RWPE2 (cell line): ENCODE measurements around the gene THSD4.

ENCODE experiments used
- ATAC-seq: fragments of 200-7000 bp; cut with Tn5 transposase; 3 replicates; pipeline ENCODE4 v1.9.1; 2021; ENCODE audit warnings: low read depth
- DNase-seq: peaks from one replicate; pipeline ENCODE4 v3.0.0-alpha.2; 2020; ENCODE audit warnings: low spot score
- H3K27ac ChIP-seq: fragments of 450-650 bp; 2 replicates; pipeline ENCODE4 v1.5.1; 2017; ENCODE audit warnings: mild to moderate bottlenecking; ENCODE audit not compliant: poor library complexity, severe bottlenecking
- H3K27me3 ChIP-seq: fragments of 250-450 bp; sonication (Bioruptor Pico); 2 replicates; pipeline ENCODE4 v1.5.1; 2021; ENCODE audit warnings: mild to moderate bottlenecking, moderate library complexity; ENCODE audit not compliant: insufficient read depth, poor library complexity, severe bottlenecking
- H3K36me3 ChIP-seq: fragments of 250-450 bp; sonication (Bioruptor Pico); 2 replicates; pipeline ENCODE4 v1.5.1; 2020; ENCODE audit warnings: low read depth, mild to moderate bottlenecking, moderate library complexity
- H3K4me1 ChIP-seq: fragments of 250-450 bp; sonication (Bioruptor Pico); 2 replicates; pipeline ENCODE4 v1.5.1; 2021; ENCODE audit warnings: mild to moderate bottlenecking, moderate library complexity; ENCODE audit not compliant: insufficient read depth, poor library complexity, severe bottlenecking
- H3K4me3 ChIP-seq: fragments of 250-450 bp; sonication (Bioruptor Pico); 2 replicates; pipeline ENCODE4 v1.5.1; 2021; ENCODE audit warnings: mild to moderate bottlenecking, moderate library complexity; ENCODE audit not compliant: severe bottlenecking
- H3K9me3 ChIP-seq: fragments of 250-450 bp; sonication (Bioruptor Pico); 2 replicates; pipeline ENCODE4 v1.5.1; 2021; ENCODE audit warnings: mild to moderate bottlenecking, moderate library complexity; ENCODE audit not compliant: severe bottlenecking
- TF ChIP-seq, protein P1 (sequence below): fragments of 450-650 bp; IDR thresholded peaks from one replicate; pipeline ENCODE4 v1.5.1; 2017; ENCODE audit warnings: mild to moderate bottlenecking, moderate library complexity; ENCODE audit not compliant: poor library complexity, severe bottlenecking

THSD4 gene

DNA sequence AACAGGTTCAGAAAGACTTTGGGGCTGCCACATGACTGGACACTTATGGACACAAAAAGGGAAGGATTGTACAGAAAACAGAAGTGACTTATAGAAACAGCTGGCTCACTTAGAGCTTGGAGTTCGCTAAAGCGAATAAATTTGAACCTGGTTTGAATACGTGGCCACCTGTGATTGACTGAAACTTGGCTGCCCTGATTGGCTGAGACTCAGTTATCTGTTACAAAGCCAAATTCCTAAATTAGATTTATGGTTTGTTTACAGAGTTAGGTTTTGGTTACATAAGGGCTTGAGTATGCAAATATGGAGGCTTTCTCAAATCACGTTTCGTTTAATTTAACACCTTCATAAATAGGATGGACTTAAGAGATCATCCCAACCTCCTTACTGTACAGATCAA, 270.2 kb downstream of the THSD4 start:
- no peak for DNase-seq
- peak overlapping the region; percentile 32 for H3K27ac ChIP-seq
- no peak overlapping the region for H3K4me3 ChIP-seq
- H3K9me3 ChIP-seq = no peaks in the 10 kb centered on the region
- TF ChIP-seq, protein P1, sequence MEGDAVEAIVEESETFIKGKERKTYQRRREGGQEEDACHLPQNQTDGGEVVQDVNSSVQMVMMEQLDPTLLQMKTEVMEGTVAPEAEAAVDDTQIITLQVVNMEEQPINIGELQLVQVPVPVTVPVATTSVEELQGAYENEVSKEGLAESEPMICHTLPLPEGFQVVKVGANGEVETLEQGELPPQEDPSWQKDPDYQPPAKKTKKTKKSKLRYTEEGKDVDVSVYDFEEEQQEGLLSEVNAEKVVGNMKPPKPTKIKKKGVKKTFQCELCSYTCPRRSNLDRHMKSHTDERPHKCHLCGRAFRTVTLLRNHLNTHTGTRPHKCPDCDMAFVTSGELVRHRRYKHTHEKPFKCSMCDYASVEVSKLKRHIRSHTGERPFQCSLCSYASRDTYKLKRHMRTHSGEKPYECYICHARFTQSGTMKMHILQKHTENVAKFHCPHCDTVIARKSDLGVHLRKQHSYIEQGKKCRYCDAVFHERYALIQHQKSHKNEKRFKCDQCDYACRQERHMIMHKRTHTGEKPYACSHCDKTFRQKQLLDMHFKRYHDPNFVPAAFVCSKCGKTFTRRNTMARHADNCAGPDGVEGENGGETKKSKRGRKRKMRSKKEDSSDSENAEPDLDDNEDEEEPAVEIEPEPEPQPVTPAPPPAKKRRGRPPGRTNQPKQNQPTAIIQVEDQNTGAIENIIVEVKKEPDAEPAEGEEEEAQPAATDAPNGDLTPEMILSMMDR = no peak
- no peak for ATAC-seq
- no peaks in the 10 kb centered on the region for H3K27me3 ChIP-seq
- peaks cover 12% of the 10 kb centered on the region for H3K4me1 ChIP-seq
- H3K36me3 ChIP-seq = peaks cover 14% of the 10 kb centered on the region

DNA sequence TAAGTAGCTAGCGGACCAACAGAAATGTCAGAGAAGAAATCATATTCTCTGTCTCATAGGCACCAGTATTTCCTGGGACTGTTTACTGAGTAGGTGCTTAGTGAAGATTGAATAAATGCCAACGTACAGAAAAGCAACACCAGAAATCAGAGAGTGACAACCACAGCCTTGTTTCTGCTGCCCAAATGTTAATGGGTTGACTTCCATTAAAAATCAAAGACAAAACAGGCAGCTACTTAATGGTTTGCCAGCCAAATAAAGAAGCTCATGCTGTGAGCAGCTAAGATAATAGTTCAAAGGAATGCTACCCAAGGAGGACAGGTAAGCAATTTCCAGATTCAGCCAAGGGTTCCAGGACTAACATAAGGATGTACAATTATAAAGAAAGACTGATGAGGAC, 270.7 kb downstream of the THSD4 start:
- no peak overlapping the region for H3K4me3 ChIP-seq
- TF ChIP-seq, protein P1 = no peak
- peak overlapping the region; percentile 32 for H3K27ac ChIP-seq
- no peak for DNase-seq
- peaks cover 14% of the 10 kb centered on the region for H3K36me3 ChIP-seq
- no peaks in the 10 kb centered on the region for H3K27me3 ChIP-seq
- peaks cover 12% of the 10 kb centered on the region for H3K4me1 ChIP-seq
- no peaks in the 10 kb centered on the region for H3K9me3 ChIP-seq
- no peak for ATAC-seq

DNA sequence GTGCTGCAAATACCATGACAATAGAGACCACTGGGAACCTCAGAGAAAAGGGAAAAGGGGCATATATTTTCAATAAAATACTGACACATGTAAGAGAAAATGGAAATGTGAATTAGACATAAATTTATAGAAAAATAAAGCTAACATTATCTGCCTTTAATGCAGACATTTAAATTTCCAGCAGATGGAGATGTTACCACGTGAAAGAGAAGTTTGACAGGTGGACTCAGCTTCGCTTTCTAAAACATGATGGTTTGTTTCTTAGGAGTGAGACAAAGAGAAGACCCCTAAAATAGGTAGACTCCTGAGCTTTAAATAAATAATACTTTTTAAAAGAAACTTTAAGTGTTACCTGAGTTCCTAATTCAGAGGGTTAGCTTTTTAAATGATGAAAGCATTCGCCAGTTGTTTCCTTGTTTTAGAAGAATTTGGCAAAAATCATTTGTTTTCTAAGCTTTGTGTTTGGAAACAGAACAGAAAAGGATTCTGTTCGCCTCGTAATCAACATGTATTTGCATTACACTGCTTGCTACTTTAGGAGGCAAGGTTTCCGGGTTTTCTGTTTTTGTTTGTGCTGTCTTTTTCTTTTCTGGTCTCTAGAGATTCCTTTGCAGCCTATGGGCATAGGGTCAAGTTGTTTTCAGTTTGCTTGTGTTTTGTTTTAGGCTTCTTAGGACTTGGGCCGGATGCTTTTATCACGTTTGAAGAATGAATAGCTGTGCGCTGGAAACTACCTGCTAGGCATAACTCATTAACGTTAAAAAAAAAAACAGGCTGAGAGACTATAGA, 271.4 kb downstream of the THSD4 start:
- Histone ChIP-seq H3K27me3 (no peaks in the 10 kb centered on the region), H3K27ac (peak overlapping the region; percentile 32), H3K9me3 (no peaks in the 10 kb centered on the region), H3K4me1 (peaks cover 12% of the 10 kb centered on the region), H3K36me3 (peaks cover 16% of the 10 kb centered on the region), H3K4me3 (no peak overlapping the region)
- DNase-seq (no peak), ATAC-seq (no peak)
- TF ChIP-seq, protein P1 = peak; percentile 56

DNA sequence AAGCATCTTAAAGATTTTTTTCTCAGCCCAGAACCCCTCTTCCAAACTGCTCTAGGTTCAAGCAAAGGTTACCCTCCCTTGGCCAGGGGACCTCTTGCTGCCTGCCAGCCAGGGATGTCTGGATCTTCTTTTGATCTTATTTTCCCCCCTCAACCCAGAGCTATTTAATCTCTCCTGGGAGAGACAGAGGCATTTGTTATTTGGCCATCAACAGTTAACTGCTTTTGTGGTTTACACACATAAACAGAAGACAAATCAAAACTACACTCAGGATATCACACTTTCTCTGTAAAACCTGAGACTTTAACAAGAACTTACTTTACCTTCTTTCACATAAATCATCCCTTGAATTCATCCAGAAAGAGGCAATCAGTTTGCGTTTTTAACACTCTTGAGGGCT, 272.5 kb downstream of the THSD4 start:
- Histone ChIP-seq H3K27me3 (no peaks in the 10 kb centered on the region), H3K36me3 (peaks cover 16% of the 10 kb centered on the region), H3K4me3 (no peak overlapping the region), H3K4me1 (peaks cover 12% of the 10 kb centered on the region), H3K27ac (no peak overlapping the region), H3K9me3 (no peaks in the 10 kb centered on the region)
- ATAC-seq (no peak), DNase-seq (no peak)
- TF ChIP-seq, protein P1 = no peak

DNA sequence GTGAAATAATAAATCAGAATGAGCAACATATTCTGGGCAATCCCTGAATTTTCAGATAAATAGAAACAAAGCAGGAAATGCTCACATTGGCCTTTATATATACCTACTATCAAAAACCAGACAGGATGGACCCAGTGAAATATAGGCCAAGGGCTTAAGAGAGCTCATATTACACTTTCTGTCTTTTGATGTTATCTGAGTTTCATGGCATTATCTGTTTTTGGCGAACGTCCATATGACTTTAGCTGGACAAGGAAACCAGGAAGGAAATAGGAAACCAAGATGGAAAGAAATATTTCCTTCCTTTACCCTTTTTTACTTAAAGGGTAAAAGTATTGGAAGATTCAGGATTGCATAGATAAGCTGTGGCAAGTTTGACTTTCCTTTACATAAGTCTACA, 274.8 kb downstream of the THSD4 start:
- TF ChIP-seq, protein P1 = no peak
- H3K9me3 ChIP-seq = no peaks in the 10 kb centered on the region
- peaks cover 9% of the 10 kb centered on the region for H3K36me3 ChIP-seq
- no peaks in the 10 kb centered on the region for H3K27me3 ChIP-seq
- ATAC-seq (0 out of 3 replicates have a peak, but pooled peaks have one; percentile 33), DNase-seq (no peak)
- H3K4me3 ChIP-seq = no peak overlapping the region
- H3K27ac ChIP-seq = peak overlapping the region; percentile 10
- peaks cover 4% of the 10 kb centered on the region for H3K4me1 ChIP-seq
